Measurements from ENCODE around the gene CEP250.

Gene CEP250

DNA sequence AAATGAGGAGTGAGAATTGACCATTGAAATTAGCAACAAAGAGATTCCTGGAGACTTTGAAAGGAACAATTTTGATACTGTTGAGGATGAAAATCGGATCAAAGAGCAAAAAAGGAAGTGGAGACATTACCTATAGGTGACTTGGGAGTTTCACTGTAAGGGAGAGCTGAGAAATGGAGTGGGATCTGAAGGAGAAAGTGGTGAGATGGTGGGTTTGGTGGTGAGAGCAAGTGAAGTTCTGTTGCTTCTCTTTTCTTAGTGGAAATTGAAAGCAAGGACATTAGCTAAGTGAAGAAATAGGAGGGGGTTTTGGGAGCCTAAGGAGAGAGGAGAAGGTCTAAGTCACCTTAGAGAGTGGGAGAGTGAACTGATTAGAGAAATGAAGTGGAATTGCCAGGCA, 90.7 kb downstream of the CEP250 start:
- TF ChIP-seq SPI1 (IDR thresholded peaks at IDR 0.05; ENCODE audit: borderline replicate concordance, low read depth) (no peak), GABPA (IDR thresholded peaks at IDR 0.05; ENCODE audit: low read depth) (no peak), CTCF (IDR thresholded peaks at IDR 0.05; ENCODE audit: insufficient read depth, low read length) (no peak), POLR2AphosphoS5 (IDR thresholded peaks at IDR 0.05; ENCODE audit: low read depth) (no peak), REST (IDR thresholded peaks at IDR 0.05; ENCODE audit: insufficient replicate concordance, low read depth) (no peak)
- no peaks in the 10 kb centered on the region for H3K27me3 ChIP-seq (ENCODE audit: insufficient read depth, poor library complexity, severe bottlenecking)
- no peak overlapping the region for H3K27ac ChIP-seq (replicated peaks)
- no peak for DNase-seq (ENCODE audit: low read depth in 1 of 2, low spot score in 1 of 2)
- no peak overlapping the region for H3K4me3 ChIP-seq (replicated peaks; ENCODE audit: insufficient read depth, low read length)

GRCh38 chr20:35547329-35547728, 91.9 kb downstream of the CEP250 start:
- Histone ChIP-seq H3K27ac (replicated peaks) (no peak overlapping the region), H3K4me3 (replicated peaks; ENCODE audit: insufficient read depth, low read length) (no peak overlapping the region), H3K27me3 (ENCODE audit: insufficient read depth, poor library complexity, severe bottlenecking) (no peaks in the 10 kb centered on the region)
- TF ChIP-seq REST (IDR thresholded peaks at IDR 0.05; ENCODE audit: insufficient replicate concordance, low read depth) (no peak), GABPA (IDR thresholded peaks at IDR 0.05; ENCODE audit: low read depth) (no peak), CTCF (IDR thresholded peaks at IDR 0.05; ENCODE audit: insufficient read depth, low read length) (no peak), POLR2AphosphoS5 (IDR thresholded peaks at IDR 0.05; ENCODE audit: low read depth) (no peak), SPI1 (IDR thresholded peaks at IDR 0.05; ENCODE audit: borderline replicate concordance, low read depth) (no peak)
- DNase-seq (ENCODE audit: low read depth in 1 of 2, low spot score in 1 of 2): no peak

DNA sequence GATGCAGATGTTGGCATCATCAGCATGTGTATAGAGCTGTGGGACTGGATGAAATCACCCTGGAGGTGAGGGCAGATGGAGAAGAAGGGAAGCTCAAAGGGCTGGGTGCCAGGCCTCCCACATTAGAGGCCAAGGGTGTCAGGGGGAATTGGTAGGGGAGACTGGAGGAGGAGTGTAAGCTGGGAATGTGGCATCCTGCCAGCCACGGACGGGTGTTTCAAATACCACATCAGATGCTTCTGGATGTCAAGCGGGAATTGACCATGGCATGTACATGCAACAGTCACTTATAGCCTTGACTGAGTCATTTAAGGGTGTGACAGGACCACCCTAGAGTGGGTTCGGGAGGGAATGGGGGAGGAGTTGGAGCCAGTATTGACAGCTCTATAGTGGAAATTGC, 96.1 kb downstream of the CEP250 start:
- Histone ChIP-seq H3K27me3 (ENCODE audit: insufficient read depth, poor library complexity, severe bottlenecking) (no peaks in the 10 kb centered on the region), H3K4me3 (replicated peaks; ENCODE audit: insufficient read depth, low read length) (no peak overlapping the region), H3K27ac (replicated peaks) (no peak overlapping the region)
- TF ChIP-seq CTCF (IDR thresholded peaks at IDR 0.05; ENCODE audit: insufficient read depth, low read length) (no peak), POLR2AphosphoS5 (IDR thresholded peaks at IDR 0.05; ENCODE audit: low read depth) (no peak), REST (IDR thresholded peaks at IDR 0.05; ENCODE audit: insufficient replicate concordance, low read depth) (no peak), SPI1 (IDR thresholded peaks at IDR 0.05; ENCODE audit: borderline replicate concordance, low read depth) (no peak), GABPA (IDR thresholded peaks at IDR 0.05; ENCODE audit: low read depth) (no peak)
- no peak for DNase-seq (ENCODE audit: low read depth in 1 of 2, low spot score in 1 of 2)

Data from HL-60 (cell line).